ENCODE measurements around the gene PHRF1. TPM values are rescaled to one million over a fixed set of nuclear protein-coding genes. Genes with fewer than 3 reads are reported as not detected.

The PHRF1 gene
- total RNA-seq, 1 experiment from 2014 or later: 45.5 TPM

DNA sequence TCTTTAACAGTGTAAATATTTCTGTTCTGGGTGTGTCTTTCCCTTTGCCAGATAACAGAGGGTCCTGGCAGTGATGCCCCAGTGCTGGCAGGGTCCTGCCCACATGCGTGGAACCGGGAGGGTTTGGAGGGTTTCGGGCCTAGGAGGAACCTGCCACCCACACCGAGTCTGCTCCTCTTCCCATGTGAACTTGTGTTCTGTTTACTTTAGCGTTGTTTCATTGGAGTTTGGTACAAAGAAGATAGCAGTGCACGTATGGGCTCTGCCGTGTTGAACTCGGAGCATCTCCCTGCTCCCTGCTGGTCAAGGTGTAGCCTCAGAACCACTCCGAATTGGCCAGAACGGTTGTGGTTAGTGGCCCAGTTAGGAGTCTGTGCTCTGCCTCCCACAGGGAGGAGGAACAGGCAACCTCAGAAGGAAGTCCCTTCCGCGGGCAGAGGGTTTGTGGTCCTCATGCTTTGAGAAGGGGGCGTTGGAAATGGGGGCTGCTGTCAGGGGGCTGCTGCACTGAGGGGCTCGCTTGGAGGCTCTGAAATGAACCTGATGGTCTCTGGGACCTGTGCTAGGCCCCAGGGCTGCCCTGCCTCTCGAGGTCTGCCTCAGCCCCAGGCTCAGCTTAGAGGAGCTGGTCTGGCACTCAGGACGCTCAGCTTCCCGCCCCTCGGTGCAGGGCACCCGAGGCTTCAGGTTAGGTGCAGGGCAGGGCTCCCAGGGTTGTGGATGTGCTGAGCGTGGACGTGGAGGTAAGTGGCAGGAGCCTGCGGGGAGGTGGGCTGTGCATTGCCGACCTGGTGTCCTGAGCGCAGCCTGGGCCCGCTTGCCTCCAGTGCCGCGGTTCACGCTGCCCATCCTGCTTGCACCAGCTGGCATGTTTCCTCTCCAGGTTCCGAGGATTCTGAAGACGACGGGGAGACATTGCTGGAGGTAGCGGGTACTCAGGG is 10.4 kb downstream of the PHRF1 start:
- Histone ChIP-seq H3K4me3 (replicated peaks in 1 of 2; ENCODE audit: low read depth in 1 of 2, low read length in 2 of 2) (no peak overlapping the region), H3K79me2 (ENCODE audit: insufficient read depth, low read length) (peaks cover 86% of the 10 kb centered on the region), H3K27me3 (ENCODE audit: insufficient read depth, low read length) (no peaks in the 10 kb centered on the region), H4K20me1 (ENCODE audit: insufficient read depth) (no peaks in the 10 kb centered on the region), H3K9ac (ENCODE audit: low read length) (no peak overlapping the region), H3K4me2 (ENCODE audit: low read length) (no peak overlapping the region), H2AFZ (ENCODE audit: low read depth, low read length, poor library complexity, severe bottlenecking) (no peak overlapping the region), H3K27ac (ENCODE audit: low read depth, low read length) (no peak overlapping the region), H3K9me3 (ENCODE audit: control insufficient read depth in 1 of 2, insufficient read depth in 1 of 2, low read depth in 1 of 2, low read length in 2 of 2) (no peaks in the 10 kb centered on the region), H3K4me1 (ENCODE audit: control insufficient read depth in 1 of 2, insufficient read depth in 2 of 2, low read length in 2 of 2) (no peaks in the 10 kb centered on the region), H3K36me3 (ENCODE audit: control insufficient read depth in 1 of 2, insufficient read depth in 2 of 2, low read length in 2 of 2) (peaks cover 44 to 61% of the 10 kb centered on the region in 2 experiments), H3K9me2 (ENCODE audit: insufficient read depth) (no peaks in the 10 kb centered on the region)
- intact Hi-C loops (cut with micrococcal nuclease): no loop called here
- BruUV-seq (replicated peaks): no TSS peak
- ATAC-seq (no peak), DNase-seq (ENCODE audit: low read depth, low spot score) (no peak)
- RAD21 ChIA-PET (ENCODE audit: low non-redundant PET in 1 of 2, low total read pairs in 2 of 2, uncharacterized antibody in 2 of 2, unreplicated experiment in 2 of 2): no interaction called here
- TF ChIP-seq EZH2 (IDR thresholded peaks at IDR 0.05): no peak
- no peak for TF ChIP-seq SIN3A (IDR thresholded peaks at IDR 0.05; ENCODE audit: low read depth)
- POLR2A ChIA-PET: no interaction called here
- CTCF ChIA-PET: no interaction called here

DNA sequence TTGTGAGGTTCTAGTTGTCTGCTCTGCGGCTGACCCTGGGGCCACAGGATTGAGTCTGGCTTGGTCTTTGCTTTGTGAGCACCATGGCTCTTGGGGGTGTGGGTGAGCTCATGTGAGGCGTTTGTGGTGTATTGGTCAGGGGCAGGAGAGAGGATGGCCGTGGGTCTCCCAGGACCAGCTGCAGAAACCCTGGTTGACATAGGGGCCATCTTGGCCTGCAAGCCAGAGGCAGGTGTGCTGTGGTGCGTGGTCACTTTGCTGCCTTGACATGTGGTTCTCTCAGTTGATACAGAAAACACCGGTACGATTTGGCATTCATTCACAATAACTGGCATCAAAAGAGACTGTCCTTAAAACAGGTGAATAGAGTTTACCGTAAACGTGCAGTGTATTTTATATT is 11.3 kb downstream of the PHRF1 start:
- no peaks in the 10 kb centered on the region for H3K27me3 ChIP-seq (ENCODE audit: insufficient read depth, low read length)
- CTCF ChIA-PET: no interaction called here
- DNase-seq (ENCODE audit: low read depth, low spot score) (no peak), ATAC-seq (no peak)
- no peak overlapping the region for H3K4me3 ChIP-seq (replicated peaks in 1 of 2; ENCODE audit: low read depth in 1 of 2, low read length in 2 of 2)
- intact Hi-C loops (cut with micrococcal nuclease): no loop called here
- TF ChIP-seq, protein P1, sequence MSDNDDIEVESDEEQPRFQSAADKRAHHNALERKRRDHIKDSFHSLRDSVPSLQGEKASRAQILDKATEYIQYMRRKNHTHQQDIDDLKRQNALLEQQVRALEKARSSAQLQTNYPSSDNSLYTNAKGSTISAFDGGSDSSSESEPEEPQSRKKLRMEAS (IDR thresholded peaks at IDR 0.05): no peak
- TF ChIP-seq JUND (IDR thresholded peaks at IDR 0.05) (no peak), EZH2phosphoT487 (IDR thresholded peaks at IDR 0.05; ENCODE audit: borderline replicate concordance) (no peak), RAD21 (IDR thresholded peaks at IDR 0.05; ENCODE audit: low read depth) (no peak), POLR2A (IDR thresholded peaks at IDR 0.05; ENCODE audit: borderline replicate concordance, extremely low read depth, insufficient read depth, insufficient read length) (no peak), ZFX (IDR thresholded peaks at IDR 0.05) (no peak)
- TF ChIP-seq, protein P2, sequence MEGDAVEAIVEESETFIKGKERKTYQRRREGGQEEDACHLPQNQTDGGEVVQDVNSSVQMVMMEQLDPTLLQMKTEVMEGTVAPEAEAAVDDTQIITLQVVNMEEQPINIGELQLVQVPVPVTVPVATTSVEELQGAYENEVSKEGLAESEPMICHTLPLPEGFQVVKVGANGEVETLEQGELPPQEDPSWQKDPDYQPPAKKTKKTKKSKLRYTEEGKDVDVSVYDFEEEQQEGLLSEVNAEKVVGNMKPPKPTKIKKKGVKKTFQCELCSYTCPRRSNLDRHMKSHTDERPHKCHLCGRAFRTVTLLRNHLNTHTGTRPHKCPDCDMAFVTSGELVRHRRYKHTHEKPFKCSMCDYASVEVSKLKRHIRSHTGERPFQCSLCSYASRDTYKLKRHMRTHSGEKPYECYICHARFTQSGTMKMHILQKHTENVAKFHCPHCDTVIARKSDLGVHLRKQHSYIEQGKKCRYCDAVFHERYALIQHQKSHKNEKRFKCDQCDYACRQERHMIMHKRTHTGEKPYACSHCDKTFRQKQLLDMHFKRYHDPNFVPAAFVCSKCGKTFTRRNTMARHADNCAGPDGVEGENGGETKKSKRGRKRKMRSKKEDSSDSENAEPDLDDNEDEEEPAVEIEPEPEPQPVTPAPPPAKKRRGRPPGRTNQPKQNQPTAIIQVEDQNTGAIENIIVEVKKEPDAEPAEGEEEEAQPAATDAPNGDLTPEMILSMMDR (IDR thresholded peaks at IDR 0.05 in 2 of 3, conservative IDR thresholded peaks at IDR 0.05 in 1 of 3; ENCODE audit: borderline replicate concordance in 1 of 3, insufficient read depth in 1 of 3, low read depth in 2 of 3, low read length in 2 of 3): no peak
- TF ChIP-seq, protein P3, sequence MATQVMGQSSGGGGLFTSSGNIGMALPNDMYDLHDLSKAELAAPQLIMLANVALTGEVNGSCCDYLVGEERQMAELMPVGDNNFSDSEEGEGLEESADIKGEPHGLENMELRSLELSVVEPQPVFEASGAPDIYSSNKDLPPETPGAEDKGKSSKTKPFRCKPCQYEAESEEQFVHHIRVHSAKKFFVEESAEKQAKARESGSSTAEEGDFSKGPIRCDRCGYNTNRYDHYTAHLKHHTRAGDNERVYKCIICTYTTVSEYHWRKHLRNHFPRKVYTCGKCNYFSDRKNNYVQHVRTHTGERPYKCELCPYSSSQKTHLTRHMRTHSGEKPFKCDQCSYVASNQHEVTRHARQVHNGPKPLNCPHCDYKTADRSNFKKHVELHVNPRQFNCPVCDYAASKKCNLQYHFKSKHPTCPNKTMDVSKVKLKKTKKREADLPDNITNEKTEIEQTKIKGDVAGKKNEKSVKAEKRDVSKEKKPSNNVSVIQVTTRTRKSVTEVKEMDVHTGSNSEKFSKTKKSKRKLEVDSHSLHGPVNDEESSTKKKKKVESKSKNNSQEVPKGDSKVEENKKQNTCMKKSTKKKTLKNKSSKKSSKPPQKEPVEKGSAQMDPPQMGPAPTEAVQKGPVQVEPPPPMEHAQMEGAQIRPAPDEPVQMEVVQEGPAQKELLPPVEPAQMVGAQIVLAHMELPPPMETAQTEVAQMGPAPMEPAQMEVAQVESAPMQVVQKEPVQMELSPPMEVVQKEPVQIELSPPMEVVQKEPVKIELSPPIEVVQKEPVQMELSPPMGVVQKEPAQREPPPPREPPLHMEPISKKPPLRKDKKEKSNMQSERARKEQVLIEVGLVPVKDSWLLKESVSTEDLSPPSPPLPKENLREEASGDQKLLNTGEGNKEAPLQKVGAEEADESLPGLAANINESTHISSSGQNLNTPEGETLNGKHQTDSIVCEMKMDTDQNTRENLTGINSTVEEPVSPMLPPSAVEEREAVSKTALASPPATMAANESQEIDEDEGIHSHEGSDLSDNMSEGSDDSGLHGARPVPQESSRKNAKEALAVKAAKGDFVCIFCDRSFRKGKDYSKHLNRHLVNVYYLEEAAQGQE (IDR thresholded peaks at IDR 0.05; ENCODE audit: low read depth): no peak
- TF ChIP-seq, protein P4, sequence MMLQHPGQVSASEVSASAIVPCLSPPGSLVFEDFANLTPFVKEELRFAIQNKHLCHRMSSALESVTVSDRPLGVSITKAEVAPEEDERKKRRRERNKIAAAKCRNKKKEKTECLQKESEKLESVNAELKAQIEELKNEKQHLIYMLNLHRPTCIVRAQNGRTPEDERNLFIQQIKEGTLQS (IDR thresholded peaks at IDR 0.05): no peak
- no peak overlapping the region for H3K9ac ChIP-seq (ENCODE audit: low read length)
- H2AFZ ChIP-seq (ENCODE audit: low read depth, low read length, poor library complexity, severe bottlenecking): no peak overlapping the region
- no peak overlapping the region for H3K4me2 ChIP-seq (ENCODE audit: low read length)
- no TSS peak for BruUV-seq (replicated peaks)
- RAD21 ChIA-PET (ENCODE audit: low non-redundant PET in 1 of 2, low total read pairs in 2 of 2, uncharacterized antibody in 2 of 2, unreplicated experiment in 2 of 2): no interaction called here
- no peaks in the 10 kb centered on the region for H3K9me3 ChIP-seq (ENCODE audit: control insufficient read depth in 1 of 2, insufficient read depth in 1 of 2, low read depth in 1 of 2, low read length in 2 of 2)
- no peaks in the 10 kb centered on the region for H3K9me2 ChIP-seq (ENCODE audit: insufficient read depth)
- POLR2A ChIA-PET: no interaction called here
- no peaks in the 10 kb centered on the region for H4K20me1 ChIP-seq (ENCODE audit: insufficient read depth)
- H3K27ac ChIP-seq (ENCODE audit: low read depth, low read length): no peak overlapping the region
- peaks cover 43 to 59% of the 10 kb centered on the region in 2 experiments for H3K36me3 ChIP-seq (ENCODE audit: control insufficient read depth in 1 of 2, insufficient read depth in 2 of 2, low read length in 2 of 2)
- no peaks in the 10 kb centered on the region for H3K4me1 ChIP-seq (ENCODE audit: control insufficient read depth in 1 of 2, insufficient read depth in 2 of 2, low read length in 2 of 2)
- H3K79me2 ChIP-seq (ENCODE audit: insufficient read depth, low read length): peaks cover 82% of the 10 kb centered on the region

Measured in HCT116 (cell line).